SK-N-MC (cell line): ENCODE data around the gene C14orf93.
A peak's percentile ranks its signal among the peaks of the same experiment; 100 is the strongest.

Source experiments
- DNase-seq: peaks from one replicate; pipeline ENCODE4 v3.0.0-alpha.2; 2011; ENCODE audit warnings: low read depth, low spot score
- H3K27ac ChIP-seq: fragments of 200-600 bp; sonication (generic); 2 replicates; pipeline ENCODE4 v1.5.1; 2016; ENCODE audit warnings: mixed run types
- H3K36me3 ChIP-seq: fragments of 200-600 bp; sonication (generic); 2 replicates; pipeline ENCODE4 v1.6.1; 2017; ENCODE audit warnings: antibody characterized with exemption, low read length, mixed read lengths; ENCODE audit not compliant: insufficient read depth
- H3K4me3 ChIP-seq: fragments of 200-600 bp; sonication (generic); 2 replicates; pipeline ENCODE4 v1.5.1; 2016
- H3K9ac ChIP-seq: fragments of 200-600 bp; sonication (generic); 2 replicates; pipeline ENCODE4 v1.8.0; 2017; ENCODE audit warnings: mixed run types, mixed read lengths; ENCODE audit not compliant: insufficient read length
- H3K9me3 ChIP-seq: fragments of 200-600 bp; sonication (generic); 2 replicates; pipeline ENCODE4 v1.6.1; 2017; ENCODE audit warnings: low read depth, mild to moderate bottlenecking, antibody characterized with exemption, low read length, moderate library complexity, mixed read lengths
- EZH2 ChIP-seq: fragments of 200-600 bp; sonication (generic); IDR thresholded peaks from one replicate; pipeline ENCODE4 v1.6.1; 2017; ENCODE audit warnings: antibody characterized with exemption
- FOXP2 ChIP-seq: optimal IDR thresholded peaks from 2 replicates; pipeline ENCODE3; 2011; ENCODE audit warnings: mild to moderate bottlenecking, moderate library complexity; ENCODE audit not compliant: insufficient read depth; ENCODE audit errors: extremely low read length, control extremely low read depth
- POLR2AphosphoS5 ChIP-seq: IDR thresholded peaks from 2 replicates; pipeline ENCODE4 v1.6.1; 2012; ENCODE audit warnings: mild to moderate bottlenecking, low read depth, low read length, borderline replicate concordance

Gene C14orf93

DNA sequence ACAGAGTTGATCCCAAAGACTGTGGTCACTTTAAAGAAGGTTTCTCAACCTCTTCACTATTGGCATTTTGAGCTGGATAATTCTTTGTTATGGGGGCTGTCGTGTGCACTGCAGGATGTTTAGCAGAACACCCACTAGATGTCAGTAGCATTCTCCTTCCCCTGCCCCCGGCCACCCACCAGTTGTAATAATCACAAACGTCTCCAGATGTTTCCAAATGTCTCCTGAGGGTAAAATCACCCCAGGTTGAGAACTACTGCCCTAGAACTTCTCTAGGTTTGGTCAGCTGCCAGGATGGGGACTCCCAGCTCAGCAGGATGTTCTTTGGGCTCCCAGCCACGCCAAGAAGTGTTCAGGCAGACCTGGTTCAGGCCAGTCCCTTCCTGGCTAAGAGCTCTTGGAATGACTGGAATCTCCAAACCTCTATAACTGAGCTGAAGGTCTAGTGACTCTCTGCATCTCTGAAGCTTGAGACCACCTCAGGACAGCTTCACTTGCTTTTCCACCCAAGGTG lies 15.1 kb downstream of the C14orf93 start:
- Histone ChIP-seq H3K4me3 (peak overlapping the region; percentile 40; the same call in 1 of the 2 replicates), H3K27ac (peak overlapping the region; percentile 67; the same call in 1 of the 2 replicates), H3K9me3 (no peaks in the 10 kb centered on the region), H3K36me3 (no peaks in the 10 kb centered on the region), H3K9ac (peak overlapping the region; percentile 51)
- TF ChIP-seq POLR2AphosphoS5: no peak
- TF ChIP-seq FOXP2: no peak
- TF ChIP-seq EZH2: no peak
- no peak for DNase-seq

DNA sequence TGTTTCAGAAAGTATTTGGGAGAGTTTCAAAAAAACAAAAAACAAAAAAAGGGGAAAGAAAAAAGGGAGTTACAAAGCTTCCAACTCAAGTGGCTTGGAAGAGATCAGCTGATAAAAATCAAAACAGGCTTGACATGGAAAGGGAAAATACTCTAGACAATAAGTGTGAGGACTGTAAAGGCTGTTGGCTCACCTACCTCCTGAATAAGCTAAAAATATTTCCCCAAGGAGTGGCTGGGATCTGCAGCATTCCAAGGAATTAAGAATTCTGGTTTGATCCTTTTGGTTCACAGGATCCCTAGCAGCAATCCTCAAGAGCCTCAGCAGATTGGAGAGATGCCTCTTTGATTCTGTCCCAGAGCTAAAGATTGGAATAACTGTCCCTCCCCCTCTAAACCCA lies 16.4 kb downstream of the C14orf93 start:
- Histone ChIP-seq H3K36me3 (no peaks in the 10 kb centered on the region), H3K9me3 (no peaks in the 10 kb centered on the region), H3K4me3 (no peak overlapping the region), H3K27ac (no peak overlapping the region), H3K9ac (no peak overlapping the region)
- TF ChIP-seq FOXP2: no peak
- DNase-seq: no peak

DNA sequence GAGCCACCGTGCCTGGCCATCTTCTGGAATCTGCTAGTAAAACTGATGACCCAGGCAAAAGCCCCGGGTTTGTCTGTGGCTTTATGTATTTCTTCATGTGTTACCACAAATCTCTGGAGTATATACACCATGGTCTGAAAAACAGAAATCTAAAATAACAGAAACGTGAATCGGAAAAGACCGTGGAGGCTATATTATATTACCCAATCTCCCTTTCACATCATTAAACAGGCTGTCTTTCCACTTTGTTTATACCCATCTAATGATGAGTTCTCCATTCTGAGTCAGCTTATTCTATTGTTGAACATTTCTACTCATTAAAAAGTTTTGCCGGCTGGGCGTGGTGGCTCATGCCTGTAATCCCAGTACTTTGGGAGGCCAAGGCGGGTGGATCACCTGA lies 18.1 kb downstream of the C14orf93 start:
- TF ChIP-seq FOXP2 (no peak), POLR2AphosphoS5 (no peak), EZH2 (no peak)
- no peaks in the 10 kb centered on the region for H3K36me3 ChIP-seq
- H3K9ac ChIP-seq: no peak overlapping the region
- H3K27ac ChIP-seq: no peak overlapping the region
- H3K9me3 ChIP-seq: no peaks in the 10 kb centered on the region
- no peak for DNase-seq
- no peak overlapping the region for H3K4me3 ChIP-seq

DNA sequence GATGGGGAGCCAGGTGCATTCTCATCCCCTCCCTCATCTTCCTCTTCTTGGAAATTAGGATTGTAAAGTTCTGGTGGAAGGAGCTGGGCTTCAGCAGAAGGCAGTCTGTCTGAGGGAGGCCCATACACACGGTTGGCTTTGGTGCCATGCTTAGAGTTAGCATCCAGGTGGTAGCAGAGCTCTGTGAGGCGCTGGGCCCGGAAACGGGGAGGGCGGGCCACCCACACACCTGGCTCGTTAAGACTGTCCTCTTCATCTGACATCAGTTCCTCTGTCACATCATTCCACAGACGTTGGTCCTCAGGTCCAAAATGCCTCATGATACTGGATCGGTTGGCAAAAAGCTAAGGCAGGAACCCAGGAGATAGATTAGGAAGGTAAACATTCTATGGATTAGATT lies 22.7 kb downstream of the C14orf93 start:
- no peak for TF ChIP-seq EZH2
- TF ChIP-seq FOXP2: no peak
- no peak for TF ChIP-seq POLR2AphosphoS5
- H3K4me3 ChIP-seq: no peak overlapping the region
- H3K9me3 ChIP-seq: no peaks in the 10 kb centered on the region
- H3K36me3 ChIP-seq: no peaks in the 10 kb centered on the region
- H3K9ac ChIP-seq: no peak overlapping the region
- no peak for DNase-seq
- H3K27ac ChIP-seq: no peak overlapping the region

DNA sequence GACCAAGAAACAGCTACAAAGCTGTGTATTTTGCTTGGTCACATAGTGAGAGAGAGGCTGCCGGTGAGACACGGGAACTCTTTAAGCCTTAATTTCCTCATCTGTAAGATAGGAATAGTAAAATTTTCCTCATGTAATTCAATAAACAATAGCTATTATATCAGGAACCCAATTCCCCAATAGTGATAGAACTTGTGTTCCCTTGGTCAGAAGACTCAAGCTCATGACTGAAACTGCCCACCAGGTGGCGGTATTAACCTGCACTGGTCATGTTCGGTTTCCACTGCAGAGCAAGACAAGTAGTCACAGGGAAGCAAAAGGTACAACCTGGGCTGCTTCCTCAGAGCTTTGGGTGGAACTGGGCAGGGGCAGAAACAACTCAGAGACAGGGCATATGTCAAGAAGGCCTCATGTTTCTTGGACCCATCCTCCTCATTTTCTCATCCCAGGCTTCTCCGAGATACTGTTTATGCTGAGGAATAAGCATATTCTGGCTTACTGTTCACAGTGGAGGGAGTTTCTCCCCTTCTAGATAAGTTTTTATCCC lies 23.4 kb downstream of the C14orf93 start:
- no peak overlapping the region for H3K9ac ChIP-seq
- TF ChIP-seq EZH2 (no peak), POLR2AphosphoS5 (no peak), FOXP2 (no peak)
- H3K27ac ChIP-seq: no peak overlapping the region
- H3K36me3 ChIP-seq: no peaks in the 10 kb centered on the region
- no peak overlapping the region for H3K4me3 ChIP-seq
- peak; percentile 80 for DNase-seq
- H3K9me3 ChIP-seq: no peaks in the 10 kb centered on the region

DNA sequence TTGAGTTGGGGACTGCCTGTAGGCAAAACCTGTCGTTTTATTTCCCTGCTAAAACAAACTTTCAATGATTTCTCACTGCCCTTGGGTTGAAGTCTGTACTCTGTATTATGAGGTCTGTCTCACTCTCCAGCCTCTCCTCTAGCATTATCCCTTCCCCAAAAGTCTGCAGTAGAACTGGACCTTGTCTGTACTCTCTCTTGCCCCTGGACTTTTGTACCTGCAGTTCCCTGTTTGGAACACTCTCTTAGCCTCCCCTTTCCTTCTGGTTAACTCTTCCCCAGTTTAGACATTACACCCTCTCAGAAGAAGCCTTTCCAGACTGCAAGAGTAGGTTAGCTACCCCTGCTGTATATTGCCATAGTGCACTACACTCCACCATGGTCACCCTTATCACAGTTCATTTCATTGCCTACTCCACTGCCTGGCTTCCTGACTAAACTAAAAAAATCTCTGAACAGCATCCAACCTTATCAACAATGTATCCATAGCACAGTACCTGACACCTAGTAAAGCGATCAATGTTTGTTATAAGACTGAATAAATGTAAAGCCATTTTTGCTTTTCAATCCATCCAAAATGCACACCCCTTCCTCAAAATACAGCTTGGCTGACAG lies 23.9 kb downstream of the C14orf93 start:
- H3K4me3 ChIP-seq: no peak overlapping the region
- no peak for DNase-seq
- H3K9me3 ChIP-seq: no peaks in the 10 kb centered on the region
- no peak overlapping the region for H3K27ac ChIP-seq
- no peak overlapping the region for H3K9ac ChIP-seq
- TF ChIP-seq POLR2AphosphoS5 (no peak), EZH2 (no peak), FOXP2 (no peak)
- H3K36me3 ChIP-seq: no peaks in the 10 kb centered on the region

DNA sequence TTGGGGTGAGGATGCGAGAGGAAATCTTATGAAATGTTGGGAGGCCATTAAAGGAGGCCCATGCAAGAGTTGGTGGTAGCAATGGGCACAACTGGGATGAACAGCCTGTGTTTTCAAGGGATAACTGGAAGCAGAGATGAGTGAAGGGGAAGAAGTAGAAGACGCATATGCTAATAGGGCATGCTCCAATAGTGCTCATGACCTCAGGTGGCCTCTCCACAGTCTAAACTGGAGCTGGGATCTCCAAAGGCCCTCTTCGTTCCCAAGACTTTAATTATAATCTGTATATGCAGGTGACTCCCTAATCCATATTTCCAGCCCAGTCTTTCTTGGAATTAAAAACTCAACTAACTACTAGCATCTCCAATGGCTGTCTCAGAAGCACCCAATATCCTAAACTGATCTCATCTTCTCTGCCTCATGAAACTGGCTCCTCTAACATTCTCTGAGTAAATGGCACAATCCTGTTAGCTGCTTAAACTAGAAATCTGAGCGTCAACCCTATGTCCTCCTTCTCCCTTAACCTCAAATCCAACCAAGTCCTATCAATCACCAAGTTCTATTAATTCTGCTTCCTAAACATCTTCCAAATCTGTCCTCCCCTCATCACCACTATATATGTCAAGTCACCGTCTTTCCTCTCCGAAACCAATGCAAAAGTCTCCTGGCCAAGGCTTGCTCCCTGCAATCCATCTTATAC lies 24.8 kb downstream of the C14orf93 start:
- no peak for TF ChIP-seq POLR2AphosphoS5
- no peak for TF ChIP-seq FOXP2

DNA sequence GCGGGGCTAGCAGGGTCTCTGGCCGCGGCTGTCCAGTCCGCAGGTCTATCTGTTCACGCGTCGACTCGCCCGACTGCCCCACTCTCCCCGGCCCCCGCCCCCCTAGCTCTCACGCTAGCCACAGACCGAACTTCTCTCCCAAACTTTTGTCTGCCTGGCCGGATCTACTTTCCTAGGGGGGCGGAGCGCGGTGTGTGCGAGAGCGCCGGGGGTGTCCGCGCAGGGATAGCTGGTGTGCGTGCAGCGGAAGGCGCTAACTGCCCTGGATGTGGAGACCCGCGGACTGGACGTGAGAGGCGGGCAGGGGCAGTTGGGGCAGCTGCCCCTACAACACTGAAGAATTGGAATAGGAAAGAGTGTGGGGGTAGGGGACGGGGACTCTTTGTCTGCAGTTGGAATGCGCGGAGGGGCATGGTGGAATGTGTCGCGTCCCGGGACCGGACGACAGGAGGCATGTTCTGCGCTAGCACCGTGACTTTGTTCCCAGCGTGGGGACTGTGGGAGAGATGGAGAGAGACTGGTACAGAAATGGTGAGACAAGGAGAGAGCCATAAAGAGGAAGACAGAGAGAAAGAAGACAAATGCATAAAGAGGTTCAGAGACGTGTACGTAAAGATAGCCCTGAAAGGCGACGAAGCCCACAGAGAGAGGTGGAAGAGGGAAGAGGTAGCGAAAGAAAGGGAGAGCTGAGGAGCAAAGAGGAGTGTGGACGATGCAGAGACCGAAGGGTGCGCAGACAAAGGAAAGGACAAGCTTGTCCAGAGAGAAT lies 27.3 kb downstream of the C14orf93 start, which contains the start of gene AJUBA:
AJUBA (minus strand) TSS at position 75 of the 769 bp plus-strand sequence. CDS start 285 bp downstream, outside the sequence.
- H3K4me3 ChIP-seq: peak within 1 kb of the TSS; percentile 83
- peak; percentile 81 for TF ChIP-seq POLR2AphosphoS5
- TF ChIP-seq FOXP2: no peak
- TF ChIP-seq EZH2: no peak
- H3K9me3 ChIP-seq: no peaks in the 10 kb centered on the region
- H3K27ac ChIP-seq: peak within 1 kb of the TSS; percentile 86
- H3K36me3 ChIP-seq: peaks cover 9% of the 10 kb centered on the region
- H3K9ac ChIP-seq: peak within 1 kb of the TSS; percentile 89
- peak; percentile 62 for DNase-seq

More for the DNA sequence above, 24.8 kb downstream of the C14orf93 start:
- H3K27ac ChIP-seq: no peak overlapping the region; the same call in 1 of the 2 replicates
- H3K9ac ChIP-seq: no peak overlapping the region
- H3K9me3 ChIP-seq: no peaks in the 10 kb centered on the region
- no peak overlapping the region for H3K4me3 ChIP-seq
- no peak for DNase-seq
- H3K36me3 ChIP-seq: no peaks in the 10 kb centered on the region
